HS-5 (cell line): Measurements from ENCODE around the gene ABCG8.

Experiments
- DNase-seq: peaks from one replicate; pipeline ENCODE4 v3.0.0-alpha.2; 2012; ENCODE audit warnings: low read depth

The ABCG8 gene

DNA sequence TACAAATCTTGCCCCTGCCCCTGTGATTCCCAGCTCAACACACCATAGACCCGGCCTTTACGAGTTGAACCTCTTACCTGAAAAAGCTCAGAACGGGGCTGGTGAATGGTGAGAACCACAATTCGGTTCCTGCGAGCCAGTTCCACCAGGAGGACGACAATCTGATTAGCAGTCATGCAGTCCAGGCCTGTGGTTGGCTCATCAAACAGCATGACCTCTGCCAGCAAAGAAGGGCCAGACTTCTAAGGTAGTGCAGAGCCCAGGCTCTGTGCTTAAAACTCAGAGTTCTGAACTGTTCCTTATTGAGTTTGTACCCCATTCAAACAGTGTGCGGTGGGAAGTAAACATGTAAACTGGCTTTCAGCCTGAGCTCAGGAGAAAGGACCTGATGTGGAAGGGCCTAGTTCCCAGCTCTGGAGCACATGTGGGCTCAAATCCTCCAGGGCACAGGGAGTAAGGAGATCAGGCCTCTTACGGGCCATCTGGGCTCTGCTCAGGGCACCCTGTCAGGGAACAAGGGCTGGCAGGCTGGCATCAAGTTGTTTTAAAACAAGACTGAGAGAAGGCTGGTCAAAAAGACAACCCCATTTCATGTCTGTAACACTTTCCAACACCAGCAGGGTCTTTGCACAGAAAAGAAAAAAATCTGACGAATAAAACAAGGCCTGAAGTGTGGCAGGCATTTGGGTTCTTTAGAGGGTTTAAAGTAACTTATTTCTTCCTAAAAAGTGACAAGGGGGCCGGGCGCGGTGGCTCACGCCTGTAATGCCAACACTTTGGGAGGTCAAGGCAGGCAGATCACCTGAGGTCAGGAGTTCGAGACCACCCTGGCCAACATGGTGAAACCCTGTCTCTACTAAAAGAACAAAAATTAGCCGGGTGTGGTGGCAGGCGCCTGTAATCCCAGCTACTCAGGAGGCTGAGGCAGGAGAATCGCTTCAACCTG lies 12.2 kb upstream of the ABCG8 start:
- DNase-seq: no peak

DNA sequence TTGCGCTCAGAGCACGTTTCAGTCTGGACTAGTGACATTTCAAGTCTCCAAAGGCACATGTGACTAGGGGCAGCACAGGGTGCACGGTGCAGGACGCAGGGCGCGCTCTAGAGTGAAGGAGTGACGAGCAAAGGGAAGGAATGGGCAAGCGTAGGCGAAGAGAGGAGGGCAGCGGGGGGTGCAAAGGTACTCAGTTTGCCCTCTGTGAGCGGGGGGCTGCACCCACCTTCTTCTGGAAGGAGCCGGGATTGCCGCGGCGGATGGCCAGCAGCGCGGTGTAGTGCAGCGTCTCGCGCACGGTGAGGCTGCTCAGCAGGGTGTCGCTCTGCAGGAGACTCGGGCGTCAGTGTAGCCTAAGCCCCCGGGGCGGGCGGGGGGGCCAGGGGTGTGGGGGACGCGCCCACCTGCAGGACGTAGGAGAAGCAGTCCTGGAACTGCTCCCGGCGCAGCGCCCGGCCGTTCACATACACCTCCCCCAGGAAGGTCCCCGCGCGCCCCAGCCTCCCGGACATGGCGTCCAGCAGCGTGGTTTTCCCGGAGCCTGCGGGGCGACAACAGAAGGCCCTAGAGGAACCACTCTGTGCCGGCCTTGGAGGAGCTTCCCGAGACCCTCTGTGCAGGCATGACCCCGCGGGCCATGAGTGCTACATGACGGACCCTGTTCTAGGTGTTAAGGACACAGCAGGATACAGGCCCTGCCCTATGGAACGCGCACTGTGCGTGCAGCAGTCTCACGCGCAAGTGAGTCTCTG lies 7.1 kb upstream of the ABCG8 start:
- no peak for DNase-seq

DNA sequence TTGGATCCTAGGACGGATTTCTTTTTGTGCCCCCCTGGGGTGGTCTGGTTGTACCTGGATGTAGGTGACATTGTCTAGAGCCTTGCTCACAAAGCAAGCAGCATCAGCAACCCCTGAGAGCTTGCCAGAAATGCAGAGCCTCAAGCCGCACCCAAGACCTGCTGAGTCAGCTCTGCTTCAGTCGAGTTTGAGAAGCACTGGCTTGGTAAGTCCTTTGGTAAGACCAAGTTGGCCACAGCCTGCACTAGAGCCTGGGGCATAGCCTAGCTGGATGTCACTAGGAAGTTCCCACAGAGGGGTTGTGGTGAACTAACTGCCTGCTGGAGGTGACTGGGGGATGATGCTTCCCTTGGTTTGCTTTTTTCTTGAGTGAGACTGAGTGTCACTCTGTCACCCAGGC lies 6.3 kb upstream of the ABCG8 start:
- DNase-seq: no peak

DNA sequence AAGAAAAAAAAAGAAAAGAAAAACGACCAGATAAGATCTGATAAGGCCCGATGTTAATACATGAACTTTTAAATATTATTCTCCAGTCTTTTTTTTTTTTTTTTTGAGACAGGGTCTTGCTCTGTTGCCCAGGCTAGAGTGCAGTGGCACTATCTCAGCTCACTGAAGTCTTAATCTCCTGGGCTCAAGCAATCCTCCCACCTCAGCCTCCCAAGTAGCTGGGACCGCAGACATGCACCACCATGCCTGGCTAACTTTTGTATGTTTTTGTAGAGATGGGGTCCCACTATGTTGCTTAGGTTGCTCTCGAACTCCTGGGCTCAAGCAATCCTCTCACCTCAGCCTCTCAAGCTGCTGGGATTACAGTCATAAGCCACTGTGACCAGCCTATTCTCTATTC lies 1.7 kb upstream of the ABCG8 start:
- DNase-seq: no peak

DNA sequence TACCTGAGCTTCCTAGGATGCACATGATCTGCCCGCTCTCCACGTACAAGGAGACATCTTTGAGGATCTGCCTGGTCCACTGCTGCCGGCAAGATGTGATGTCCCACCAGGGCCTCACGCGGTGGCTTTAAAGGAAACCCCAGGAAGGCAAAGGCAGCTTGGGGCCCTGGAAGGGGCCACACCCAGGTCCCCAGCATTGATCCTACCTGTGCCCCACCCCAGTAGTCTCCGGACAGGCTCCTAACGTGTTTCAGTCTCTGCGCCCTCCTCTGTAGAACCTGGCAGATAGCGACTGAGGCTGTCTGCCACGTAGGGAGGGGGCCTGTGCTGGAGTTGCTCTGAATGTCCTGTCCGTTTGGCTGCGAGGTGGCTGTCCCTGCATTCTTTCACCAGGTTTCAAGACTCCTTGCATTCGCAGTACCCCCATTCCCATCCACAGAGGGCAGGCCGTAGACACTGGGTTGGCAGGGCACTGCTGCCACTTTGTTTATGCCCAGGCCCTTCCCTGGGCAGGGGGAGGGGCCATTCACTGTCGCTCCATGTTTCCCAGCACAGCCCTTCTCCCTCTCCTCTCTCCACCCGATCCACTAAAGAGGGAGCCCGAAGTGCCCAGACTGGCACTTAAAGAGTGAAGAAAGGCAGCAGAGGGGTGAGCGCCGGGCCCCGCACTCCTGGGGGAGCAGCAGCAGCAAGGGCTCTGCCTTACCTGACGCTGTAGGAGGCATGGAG lies 776 bp upstream of the ABCG8 start:
- no peak for DNase-seq

DNA sequence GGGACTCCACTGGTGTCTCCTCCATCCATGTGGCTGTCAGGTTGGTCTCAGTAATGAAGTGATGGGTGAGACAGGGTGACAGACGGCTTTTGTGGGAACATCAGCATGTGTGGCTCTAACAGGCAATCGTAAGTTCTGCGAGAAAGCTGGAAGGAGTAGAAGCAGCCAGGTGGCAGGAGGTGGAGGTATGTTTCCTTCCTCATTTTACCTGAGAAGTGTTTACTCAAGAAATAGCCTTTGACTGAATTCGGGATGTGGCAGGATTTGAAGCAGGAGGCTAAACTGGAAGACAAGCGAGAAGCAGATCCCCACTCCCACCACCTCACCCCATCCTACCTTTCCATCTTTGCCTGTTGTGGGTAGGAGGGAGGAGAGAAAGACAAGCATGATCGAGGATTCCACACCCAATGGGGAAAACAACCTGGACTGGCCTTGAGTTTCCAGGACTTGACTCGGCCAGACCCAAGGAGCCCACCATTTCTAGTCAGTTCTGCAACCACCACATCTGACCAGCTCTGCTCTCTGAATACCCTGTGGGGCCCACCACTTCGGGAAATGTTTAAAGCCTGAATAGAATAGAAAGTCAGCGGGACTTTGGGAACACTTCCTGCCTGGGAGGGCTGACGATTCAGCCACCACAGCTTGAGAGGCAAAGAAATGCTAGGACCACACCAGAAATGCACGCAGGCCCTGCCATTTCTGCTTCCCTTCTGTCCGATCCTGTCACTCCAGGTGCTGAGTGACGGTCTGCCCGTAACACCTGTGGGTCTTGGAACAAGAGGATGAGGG lies 1.2 kb downstream of the ABCG8 start:
- DNase-seq: no peak

DNA sequence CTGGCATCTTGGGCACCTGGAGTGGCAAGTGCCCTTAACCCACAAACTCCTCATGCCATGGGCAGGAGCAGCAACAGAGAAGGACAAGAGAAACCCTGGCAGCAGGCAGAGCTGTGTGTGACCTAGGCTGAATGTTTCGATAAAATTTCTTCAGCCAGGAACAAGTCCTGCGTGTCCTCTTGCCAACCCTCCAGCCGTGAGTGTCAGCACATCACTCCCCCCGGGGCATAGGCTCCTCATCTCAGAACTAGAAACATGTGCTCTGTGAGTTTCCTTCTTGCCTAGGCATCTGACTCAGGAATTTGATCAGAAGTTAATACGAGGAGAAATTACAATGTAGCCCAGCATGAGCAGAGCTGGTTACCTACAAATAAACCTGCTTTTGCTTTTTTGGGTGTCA lies 2.2 kb downstream of the ABCG8 start:
- no peak for DNase-seq

DNA sequence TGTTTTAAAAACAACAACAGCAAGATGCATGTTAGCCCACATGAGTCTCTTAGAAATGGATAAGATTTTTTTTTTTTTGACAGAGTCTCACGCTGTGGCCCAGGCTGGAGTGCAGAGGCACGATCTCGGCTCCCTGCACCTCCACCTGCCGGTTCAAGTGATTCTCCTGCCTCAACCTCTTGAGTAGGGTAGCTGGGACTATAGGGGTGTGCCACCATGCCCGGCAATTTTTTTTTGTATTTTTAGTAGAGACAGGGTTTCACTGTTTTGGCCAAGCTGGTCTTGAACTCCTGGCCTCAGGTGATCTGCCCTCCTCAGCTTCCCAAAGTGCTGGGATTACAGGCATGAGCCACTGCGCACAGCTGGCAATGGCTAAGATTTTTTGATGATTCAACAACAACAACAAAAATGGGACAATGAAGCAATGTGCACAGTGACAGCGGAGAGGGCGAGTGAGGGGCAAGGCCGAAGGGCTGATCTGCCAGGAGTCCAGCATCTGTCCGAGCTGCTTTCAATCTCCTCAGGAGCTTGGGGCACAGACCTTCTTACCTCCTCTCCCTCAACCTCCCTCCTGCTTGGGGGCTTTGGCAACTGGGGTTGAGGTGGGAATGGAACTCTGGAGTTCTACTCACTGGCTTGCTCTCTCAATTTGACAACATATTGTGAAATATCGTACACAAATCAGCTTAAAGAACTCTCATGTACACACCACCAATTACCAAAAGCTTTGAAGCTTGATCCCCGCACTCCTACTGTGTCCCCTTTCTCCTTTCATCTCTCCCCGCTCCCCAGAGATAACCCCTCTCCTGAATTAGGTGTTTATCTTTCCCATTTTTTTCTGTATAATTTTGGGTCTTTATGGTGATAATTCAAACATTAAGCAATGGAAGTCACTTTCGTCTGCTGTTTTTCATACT lies 3.4 kb downstream of the ABCG8 start:
- no peak for DNase-seq

DNA sequence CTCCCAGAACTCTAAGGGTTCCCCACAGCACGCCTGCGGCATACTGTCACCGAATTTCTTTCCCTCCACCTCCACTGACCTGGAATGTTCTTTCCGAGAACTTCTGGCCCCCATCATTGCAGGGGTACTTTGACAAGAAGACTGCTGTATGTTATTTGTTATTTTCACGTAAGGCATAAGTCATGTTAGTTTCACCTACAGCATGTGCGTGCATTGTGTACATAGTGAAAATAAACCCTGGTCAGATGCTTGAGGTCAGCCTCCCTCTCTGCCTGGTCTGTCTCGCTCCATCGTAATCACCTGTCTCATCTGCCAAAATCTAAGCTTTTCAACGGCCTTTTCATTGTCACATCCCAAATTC lies 4.1 kb downstream of the ABCG8 start:
- no peak for DNase-seq

DNA sequence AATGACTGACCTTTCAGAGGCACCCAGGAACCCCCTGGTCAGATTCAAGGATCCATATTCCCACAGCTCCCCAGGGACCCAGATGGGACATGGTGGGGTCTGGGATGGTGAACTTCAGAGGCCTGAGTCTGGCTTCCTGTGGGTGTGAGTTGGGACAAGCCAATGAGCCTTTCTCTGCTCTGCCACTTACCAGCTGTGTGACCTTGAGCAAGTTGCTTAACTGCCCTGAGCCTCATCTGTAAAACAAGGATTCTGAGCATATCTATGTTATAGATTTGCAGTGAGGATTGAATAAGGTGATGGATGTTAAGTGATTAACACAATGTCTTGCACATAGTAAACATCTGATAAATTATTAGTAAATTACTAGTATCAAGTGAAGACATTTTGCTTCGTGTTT lies 6.4 kb downstream of the ABCG8 start:
- DNase-seq: no peak

DNA sequence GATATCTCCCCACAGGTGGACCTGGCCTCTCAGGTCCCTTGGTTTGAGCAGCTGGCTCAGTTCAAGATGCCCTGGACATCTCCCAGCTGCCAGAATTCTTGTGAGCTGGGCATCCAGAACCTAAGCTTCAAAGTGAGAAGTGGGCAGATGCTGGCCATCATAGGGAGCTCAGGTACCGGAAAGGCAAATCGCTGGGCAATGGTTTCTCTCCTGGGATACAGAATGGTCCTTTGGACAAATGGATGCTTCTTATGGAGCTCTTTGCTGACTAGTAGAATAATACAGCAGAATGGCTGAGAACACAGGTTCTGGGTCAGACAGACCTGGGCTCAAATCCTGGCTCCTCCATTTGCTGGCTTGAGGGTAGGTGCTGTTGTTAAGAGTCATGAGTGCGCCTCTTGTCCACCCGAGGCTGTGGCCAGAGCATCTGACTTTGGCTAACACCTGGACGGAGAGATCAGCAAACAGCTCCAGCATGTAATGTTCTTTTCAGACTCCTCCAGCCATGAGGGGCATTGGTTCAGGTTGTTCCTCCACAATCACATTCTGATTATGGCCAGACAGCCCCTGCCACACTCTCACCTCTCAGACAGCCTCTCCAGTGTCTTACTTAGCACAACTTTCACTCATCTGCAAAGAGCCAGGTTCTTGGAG lies 7.5 kb downstream of the ABCG8 start:
- no peak for DNase-seq

DNA sequence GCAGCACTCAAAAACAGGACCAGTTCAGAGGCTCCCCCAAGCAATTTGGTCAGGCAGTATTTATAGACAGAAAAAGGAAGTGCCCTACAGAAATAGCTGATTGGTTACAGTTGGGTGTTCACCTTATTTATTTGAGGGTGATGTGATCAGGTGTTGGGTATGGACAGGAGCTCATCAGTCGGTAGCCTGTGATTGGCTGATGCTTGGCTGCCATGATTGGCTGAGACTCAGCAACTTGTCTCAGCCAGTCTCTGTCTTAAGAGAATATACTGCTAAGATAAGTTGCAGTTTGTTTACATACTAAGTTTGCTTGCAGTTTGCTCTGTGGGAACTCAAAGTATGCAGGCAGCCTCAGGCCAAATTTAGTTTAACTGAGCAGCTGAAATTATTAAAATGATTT lies 9.4 kb downstream of the ABCG8 start:
- no peak for DNase-seq

DNA sequence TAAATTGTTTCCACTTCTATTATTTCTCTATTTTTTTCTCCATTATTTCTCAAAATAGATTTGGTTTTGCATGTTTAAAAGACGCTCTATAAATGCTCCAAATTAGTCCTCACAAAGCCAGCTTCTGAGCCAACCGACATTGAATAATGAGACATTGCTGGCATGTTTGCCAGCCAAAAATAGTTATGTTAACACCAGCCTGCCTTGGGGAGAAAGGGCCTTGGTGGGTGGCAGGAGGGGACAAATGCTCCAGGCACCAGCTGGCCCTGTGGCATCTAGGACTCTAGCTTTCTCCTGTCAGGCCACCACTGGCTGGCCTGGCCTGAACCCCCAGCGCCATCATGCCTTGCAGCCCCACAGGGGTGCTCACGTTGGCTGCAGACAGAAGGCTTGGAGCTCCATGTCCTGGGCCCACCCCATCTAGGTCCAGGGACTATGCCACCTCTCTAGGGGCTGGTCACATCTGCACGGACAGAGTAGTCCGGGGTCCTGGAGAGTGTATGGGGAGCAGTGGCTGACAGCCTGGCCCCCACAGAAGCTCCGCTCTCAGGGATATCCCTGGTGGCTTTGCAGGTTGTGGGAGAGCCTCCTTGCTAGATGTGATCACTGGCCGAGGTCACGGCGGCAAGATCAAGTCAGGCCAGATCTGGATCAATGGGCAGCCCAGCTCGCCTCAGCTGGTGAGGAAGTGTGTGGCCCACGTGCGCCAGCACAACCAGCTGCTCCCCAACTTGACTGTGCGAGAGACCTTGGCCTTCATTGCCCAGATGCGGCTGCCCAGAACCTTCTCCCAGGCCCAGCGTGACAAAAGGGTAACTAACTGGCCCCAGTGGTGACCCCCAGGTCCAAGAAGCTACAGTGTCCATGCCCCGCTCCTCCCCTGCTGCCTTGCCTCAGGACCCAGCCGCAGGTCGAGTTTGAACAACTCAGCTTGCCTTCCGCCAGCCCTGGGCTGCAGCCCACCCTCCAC lies 12.5 kb downstream of the ABCG8 start:
- no peak for DNase-seq

DNA sequence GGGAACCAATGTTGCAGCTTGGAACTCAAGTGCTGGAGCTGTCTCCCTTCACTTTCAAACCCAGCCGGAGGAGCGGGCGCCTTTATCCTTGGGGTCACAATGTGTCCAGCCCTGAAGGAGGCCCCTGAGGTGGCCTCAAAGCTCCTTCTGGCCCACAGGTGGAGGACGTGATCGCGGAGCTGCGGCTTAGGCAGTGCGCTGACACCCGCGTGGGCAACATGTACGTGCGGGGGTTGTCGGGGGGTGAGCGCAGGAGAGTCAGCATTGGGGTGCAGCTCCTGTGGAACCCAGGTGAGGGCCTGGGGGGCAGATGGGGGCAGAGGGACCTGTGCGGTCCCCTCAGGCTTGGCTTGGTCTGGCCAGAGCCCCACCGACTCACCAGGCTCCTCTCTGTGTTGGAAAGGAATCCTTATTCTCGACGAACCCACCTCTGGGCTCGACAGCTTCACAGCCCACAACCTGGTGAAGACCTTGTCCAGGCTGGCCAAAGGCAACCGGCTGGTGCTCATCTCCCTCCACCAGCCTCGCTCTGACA lies 13.5 kb downstream of the ABCG8 start:
- DNase-seq: no peak

DNA sequence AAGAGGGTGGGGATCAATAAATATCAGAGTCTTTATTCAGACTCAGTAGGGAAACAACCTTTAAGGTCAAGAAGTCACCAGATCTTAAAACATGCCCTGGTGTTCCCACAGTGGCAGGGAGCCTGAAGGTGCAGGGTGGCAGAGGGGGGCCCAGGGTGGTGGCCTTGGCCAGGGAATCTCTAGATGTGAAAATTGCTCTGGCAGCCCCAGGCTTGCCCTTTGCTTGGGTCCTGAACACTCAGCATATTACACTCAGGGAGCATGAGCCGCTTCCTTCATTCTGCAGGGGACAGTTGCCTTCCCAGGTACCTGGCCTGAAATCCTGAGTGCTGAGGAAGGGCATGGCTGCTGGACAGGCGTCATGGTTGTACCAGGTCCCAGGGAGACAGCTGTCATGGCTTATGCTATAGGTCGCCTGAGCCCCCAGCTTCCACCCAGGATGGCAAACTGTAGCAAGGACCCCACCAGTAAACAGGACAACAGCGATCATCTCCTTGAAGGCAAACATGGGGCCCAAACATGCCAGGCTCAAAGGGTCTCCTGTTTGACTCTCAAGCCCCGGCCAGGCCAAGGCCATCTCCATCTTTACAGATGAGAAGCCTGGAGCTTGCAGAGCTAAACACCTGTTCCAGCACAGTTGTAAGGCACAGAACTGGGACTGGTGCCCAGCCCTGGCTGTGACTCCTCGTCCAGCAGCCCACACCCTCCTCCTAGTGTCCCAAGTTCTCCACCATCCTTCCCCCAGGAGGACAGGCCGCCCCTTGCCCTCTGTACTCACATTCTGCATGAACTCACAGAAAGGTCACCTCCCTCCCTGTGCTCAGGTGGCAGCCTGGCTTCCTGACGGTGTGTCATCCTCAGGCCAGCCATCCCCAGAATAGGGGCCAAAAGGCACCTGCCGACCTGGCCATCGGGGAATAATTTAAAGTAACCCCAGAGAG lies 14.6 kb downstream of the ABCG8 start:
- DNase-seq: no peak

DNA sequence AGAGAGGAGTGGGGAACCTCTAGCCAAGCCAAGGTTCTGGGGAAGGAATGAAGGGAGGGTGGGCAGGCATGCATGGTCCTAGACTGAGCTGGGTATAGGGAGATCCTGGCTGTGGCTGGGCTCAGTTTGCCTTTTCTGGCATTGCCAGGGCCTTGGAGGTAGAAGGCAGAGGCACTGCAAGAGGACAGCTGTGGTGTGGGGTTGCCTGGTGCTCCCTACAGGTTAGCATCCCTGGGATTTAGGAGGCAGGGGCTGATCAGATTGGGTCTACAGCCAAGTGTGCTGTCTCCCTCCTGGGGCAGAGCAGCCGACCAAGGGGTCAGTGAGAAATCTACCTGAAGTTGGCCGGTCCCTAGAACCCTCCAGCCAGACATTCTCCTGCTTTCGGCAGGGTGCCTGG lies 15.9 kb downstream of the ABCG8 start:
- no peak for DNase-seq

DNA sequence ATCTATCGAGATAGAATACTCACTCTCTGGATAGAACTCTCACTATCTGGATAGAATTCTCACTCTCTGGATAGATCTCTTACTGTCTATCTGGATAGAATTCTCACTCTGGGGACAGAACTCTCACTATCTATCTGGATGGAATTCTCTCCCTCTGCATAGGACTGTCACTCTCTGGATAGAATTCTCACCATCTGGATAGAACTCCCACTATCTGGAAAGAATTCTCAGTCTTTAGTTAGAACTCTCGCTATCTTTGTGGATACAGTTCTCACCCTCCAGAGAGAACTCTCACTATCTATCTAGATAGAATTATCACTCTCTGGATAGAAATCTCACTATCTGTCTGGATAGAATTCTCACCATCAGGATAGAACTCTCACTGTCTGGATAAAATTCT lies 16.5 kb downstream of the ABCG8 start:
- DNase-seq: no peak

DNA sequence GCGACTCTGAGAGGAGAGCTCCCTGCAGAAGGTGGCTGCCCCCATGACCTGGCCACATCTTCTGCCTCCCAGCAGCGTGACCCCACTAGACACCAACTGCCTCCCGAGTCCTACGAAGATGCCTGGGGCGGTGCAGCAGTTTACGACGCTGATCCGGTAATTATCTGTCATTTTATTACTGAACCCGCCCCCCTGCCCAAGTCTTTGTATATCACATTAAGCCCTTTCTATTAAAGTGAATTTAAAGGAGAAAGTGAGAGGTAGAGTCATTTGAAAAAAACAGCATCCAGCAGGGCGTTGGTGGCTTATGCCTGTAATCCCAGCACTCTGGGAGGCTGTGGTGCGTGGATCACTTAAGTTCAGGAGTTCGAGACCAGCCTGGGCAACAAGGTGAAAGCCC lies 33.4 kb downstream of the ABCG8 start:
- DNase-seq: no peak
